Activated CD4-positive, alpha-beta T cell treated with anti-CD3 and anti-CD28 coated beads, Interleukin-2, Interleukin-4, amounts not matched to agents 100 ng/mL and 50 ng/mL, durations not matched to agents 16 hours and 8 hours (primary cell): Measurements from ENCODE around the gene SELPLG.
"Not testable (repeated sequence)": the region's sequence is repeated elsewhere in the genome, so short reads cannot be mapped to it uniquely, and the experiment has no call there.

Experiments
- DNase-seq: peaks from one replicate; pipeline ENCODE4 v3.0.0-alpha.2; 2020; ENCODE audit warnings: low spot score

The SELPLG gene

DNA sequence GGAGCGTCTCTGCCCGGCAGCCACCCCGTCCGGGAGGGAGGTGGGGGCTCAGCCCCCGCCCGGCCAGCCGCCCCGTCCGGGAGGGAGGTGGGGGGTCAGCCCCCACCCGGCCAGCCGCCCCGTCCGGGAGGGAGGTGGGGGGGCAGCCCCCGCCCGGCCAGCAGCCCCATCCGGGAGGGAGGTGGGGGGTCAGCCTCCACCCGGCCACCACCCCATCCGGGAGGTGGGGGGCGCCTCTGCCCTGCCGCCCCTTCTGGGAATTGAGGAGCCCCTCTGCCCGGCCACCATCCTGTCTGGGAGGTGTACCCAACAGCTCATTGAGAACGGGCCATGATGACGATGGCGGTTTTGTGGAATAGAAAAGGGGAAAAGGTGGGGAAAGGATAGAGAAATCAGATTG, 22.6 kb upstream of the SELPLG start:
- not testable (repeated sequence) for DNase-seq

DNA sequence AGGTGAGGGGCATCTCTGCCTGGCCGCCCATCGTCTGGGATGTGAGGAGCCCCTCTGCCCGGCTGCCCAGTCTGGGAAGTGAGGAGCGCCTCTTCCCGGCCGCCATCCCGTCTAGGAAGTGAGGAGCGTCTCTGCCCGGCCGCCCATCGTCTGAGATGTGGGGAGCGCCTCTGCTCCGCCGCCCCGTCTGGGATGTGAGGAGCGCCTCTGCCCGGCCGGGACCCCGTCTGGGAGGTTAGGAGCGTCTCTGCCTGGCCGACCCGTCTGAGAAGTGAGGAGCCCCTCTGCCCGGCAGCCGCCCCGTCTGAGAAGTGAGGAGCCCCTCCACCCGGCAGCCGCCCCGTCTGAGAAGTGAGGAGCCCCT, 22.1 kb upstream of the SELPLG start:
- DNase-seq, result not testable (repeated sequence)

- DNase-seq, result not testable (repeated sequence)
Observed at GRCh38 chr12:108654622-108655021, 20.9 kb upstream of the SELPLG start.

DNA sequence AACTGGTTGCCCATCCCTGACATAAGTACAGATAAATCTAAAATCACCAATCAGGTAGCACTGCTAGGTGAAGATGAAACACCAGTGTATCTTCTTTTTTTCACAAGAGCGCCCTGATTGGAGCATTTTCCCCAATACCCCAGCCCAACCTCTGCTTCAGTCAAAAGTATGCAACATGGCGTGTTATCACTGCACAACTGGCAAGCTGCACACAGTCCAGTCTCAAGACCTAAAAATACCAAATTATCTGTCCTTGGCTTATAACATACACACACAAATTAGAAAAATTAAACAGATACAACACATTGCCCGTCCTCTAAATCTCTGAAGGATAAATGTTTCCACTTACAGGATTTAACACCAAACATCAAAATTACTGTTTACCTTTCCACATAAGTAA, 20.2 kb upstream of the SELPLG start:
- no peak for DNase-seq

GRCh38 chr12:108653082-108653516, 19.4 kb upstream of the SELPLG start:
- no peak for DNase-seq

DNA sequence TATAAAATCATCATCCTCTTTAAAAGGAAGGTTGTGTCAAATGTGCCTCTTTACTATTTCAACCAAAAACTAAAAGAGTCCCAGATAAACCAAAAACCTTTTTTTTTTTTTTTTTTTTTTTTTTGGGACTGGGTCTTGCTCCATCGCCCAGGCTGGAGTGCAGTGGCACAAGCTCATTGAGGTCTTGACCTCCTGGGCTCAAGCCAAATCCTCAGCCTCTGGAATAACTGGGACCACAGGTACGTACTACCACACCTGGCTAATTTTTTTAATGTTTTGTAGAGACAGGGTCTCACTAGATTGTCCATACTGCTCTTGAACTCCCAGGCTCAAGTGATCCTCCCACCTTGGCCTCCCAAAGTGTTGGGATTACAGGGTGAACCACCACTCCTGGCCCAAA, 16.4 kb upstream of the SELPLG start:
- no peak for DNase-seq

DNA sequence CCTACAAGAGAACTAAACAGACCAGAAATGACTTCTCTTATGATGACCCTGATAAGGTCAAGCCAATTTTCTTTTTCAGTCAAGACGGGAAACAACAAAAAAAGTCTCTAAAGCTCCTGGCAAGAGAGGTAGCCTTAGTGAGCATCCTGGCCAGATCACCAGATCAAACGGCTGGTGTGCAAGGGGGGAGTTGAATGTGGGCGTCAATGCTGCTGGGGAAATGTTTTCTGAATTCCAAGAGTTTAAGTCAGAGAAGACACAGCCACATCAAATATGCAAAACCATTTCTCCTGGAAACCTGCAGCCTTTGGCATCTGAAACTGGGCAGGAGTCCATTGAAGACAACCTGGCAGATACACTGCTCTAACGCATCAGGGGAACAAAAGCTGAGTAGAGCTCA, 16.0 kb upstream of the SELPLG start:
- no peak for DNase-seq

DNA sequence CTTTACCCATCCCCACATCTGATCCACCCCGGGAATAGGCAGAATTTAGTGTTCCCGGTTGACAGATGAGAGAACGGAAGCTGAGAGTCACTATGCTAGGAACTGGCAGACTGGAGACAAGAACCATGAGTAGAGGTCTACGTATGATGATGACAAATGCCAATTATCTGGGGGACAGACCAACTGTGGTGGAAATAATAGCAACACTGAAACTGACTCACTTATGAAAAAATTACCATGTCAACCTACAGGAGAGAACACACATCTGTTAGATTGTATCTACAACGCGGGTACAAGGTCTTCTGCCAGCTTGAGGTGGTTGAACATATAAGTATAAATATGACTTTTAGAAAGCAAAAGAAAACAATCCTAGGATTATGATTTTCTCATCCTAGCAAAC, 15.4 kb upstream of the SELPLG start:
- peak; percentile 25 for DNase-seq

DNA sequence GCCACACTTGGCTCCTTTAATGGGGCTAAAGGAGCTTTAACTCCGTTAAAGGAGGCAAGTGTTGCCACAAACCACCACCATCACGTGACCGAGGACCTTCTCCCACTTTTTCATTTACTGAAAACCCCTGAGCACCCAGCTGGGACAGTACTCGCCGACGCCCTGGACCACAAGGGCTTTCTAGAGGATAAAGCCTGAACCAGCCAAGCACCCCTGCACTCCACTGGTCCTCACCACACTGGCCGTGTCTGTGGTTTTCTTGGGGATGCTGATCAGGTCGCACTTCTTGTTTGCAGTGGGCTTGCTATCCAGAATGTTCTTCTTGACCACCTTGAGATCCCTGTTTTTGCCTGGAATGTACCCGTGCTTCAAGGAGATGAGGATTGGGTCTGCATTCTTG, 14.7 kb upstream of the SELPLG start:
- no peak for DNase-seq

DNA sequence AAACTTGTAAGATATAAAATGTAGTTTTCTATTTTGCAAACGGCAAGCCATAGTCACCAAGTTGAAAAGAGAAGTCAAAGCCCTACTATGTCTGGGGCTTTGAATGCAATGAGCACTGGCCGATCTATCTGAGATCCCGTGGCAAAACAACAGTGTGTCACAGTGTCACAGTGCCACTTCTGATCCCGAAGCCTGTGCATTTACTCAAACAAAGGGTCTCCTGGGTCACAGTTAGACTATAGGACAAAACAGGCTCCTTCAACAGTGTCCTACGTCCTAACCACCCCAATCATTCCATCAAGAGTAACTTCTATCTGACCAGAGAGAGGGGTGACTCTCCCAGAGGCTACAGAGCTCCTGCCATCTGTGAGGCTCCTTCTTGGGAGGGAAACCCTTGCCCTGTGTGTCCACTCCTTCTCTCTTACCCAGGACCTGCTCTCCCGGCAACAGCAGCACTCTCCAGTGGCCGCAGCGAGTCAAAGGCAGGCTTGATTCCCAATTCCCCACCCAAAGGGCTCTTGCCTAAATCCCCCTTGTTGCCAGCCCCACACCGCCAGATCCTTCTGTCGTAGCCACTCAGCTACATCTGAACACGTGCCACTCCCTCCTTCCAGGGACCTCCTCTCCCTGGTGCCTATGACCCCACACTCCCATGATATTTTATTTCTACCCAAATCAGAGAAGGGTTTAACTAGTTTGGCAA, 14.0 kb upstream of the SELPLG start:
- no peak for DNase-seq

DNA sequence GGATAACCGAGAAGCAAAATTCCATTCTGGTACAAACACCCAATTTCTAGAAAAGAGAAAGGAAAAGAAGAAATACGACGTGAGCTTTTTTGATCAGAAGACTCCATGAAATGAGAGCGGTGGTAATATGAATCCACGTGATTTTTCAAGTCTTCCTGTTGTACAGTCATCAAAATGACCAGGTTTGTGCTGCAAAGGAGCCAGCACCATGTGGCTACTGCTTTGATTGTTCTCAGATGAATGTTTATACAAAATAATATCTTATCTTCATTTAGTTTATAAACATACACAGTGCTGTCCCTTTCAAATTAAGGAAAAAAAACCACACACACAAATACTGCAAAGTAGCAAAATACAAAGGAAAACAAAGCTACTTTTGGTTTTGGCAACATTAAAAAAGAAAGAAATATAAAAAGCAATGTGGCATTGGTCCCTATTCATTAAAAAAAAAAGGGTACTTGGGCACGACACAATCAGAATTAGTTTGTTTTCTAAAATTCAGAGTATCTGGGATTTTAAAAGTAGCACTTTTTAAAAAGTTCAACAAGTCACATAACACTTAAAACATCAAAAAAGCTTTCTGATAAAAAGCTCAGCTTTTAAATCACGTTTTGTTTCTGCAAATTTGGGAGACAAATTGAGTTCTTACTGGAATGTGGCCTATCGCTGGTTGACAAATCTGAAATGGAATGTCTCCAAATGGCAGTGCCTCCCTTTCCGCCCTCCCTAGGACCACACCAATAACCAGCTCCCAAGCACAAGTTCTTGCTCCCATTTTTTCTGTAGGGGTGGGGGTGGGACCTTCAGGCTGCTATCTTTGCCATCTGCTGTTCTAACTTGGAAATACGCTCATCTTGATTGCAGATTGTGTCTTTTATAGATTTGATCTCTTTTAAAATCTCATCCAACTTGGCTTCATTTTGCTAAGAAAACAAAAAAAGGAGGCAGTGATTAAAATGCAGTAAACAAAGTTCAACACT, 13.2 kb upstream of the SELPLG start:
- no peak for DNase-seq

GRCh38 chr12:108645686-108646599, 12.2 kb upstream of the SELPLG start:
- no peak for DNase-seq

- no peak for DNase-seq
Observed at GRCh38 chr12:108644811-108645120, 11.1 kb upstream of the SELPLG start.

DNA sequence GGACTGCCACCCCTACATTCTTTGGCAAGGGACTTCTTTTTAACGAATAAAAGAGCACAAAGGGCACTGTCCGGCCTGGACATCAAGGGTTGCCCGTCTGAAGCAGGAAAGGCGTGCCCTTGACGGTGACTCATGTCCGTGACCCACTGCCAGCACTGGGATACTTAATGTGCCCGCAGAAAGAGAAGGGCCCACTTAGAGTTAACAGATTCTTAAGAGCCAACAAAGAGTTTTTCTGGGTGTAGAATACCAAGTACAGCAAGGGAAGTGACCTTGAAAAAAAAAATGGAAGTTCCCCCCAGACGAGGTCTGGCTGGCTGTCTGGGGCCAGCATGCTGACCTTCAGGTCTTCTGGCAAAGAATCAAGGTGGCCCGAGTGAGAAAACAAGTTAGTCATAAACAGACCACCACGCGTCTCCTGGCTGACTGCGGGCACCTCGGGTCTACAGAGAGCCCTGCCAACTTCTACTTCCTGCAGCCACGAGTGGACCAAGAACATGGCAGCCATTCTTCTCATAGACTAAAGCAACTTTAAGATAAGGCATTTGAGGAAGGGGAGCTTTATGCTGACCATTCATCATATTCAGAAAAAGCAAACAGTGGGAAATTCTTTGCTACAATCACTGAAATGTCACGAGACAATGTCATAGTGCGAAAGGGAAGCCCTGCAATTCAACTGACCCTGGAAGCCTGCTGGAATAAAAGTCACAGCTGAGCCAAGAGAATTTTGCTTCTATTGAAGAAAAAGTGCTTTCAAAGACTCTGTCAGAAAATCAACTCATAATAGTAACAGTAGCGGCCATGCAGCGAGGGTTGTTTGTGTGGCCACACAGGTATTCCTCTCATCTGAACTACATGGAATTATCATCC, 10.5 kb upstream of the SELPLG start:
- no peak for DNase-seq

DNA sequence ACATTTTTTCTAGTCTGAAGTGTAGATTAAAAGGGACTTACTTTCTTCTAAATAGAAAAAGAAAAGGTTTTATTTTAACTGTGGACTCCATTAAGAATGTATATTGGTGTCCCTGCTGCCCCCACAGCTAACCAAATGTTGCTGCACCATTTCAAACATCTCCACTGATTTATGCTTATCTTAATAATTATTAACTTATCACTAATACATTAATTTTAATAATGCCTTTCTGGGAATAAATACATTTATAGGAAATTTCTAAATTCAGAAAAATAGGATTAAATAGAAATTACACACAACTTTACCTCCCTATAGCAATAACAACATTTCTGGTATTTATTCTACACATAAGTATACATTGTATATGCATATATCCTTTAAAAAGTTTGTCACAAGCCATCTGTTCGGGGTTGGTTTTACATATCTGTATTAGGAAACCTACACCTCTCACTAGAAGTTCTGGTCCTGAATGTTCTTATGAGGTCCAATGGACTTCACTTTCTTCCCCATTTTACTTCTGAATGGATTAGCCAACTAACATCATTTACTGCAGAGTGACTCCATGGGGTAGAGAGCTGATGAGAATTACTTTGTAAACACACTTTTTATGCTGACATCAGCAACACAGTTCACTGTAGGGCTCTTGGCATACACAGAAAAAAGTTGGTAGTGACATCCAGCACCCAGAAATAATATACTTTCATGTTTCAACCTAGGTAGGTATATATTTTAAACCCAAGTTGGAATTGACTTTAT, 9.4 kb upstream of the SELPLG start:
- DNase-seq, result no peak

DNA sequence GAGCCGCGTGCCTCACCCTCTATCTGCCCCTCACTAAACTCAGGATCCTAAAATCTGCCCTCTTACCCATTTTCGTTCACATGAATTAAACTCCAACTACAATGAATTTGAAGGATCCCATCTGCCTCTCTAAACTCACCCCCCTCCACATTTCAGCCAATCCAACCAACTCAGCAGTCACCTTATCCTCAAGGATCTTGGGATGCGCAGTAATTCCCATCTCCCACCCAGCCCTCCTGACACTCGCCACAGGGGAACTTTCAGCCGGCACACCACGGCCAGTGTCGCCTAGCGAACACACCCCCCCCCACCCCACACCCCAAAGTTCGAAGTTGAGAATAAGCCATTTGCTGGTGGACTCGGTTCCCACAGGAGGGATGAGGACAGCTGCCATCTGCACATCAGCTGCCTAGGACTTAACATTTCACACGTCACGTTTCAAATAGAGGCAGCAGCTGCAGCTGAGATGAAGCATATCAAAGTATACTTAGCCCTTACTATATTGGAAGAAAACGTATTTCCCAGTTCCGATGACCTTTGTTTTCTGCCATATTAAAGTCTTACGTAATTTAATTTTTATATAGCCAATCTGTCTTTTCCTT, 8.7 kb upstream of the SELPLG start:
- no peak for DNase-seq

DNA sequence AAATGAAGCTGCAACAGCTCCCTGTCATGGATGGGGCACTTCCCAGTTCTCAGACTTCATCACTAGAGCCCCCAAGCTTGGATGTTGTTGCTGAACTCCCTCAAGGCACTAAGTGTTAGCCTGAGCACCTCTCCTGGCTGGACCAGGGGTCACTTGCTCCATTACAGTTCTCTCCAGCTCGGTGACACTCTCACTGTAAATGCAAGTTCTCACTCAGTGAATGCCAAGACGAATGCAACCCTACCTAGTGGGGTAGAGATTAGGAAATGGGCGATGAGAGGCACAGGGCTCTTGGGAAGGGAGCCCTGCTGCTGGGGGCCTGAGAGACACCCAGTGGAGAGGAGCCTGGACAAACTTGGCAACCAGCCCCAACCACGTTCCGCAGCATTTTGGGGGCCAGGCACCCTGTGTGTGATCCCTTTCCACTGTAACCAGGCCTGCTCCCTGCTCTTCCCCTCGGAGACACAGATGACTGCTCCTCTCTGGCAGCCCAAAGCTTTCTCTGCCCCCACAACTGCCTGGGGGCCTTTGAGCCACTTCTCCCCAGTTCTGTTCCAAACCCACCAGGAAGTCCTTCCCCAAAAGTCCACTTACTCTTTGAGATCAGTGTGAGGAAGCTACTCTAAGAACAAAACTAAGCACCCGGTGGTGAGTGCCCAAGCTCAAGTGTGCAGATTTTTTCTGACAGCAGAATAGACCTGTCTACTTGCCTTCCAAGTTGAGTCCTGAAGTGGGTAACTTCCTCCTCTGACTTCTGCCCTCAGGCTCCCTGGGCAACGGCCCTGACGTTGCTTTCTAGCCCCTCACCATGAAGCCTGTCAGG, 8.0 kb upstream of the SELPLG start:
- no peak for DNase-seq

GRCh38 chr12:108640802-108641445, 7.2 kb upstream of the SELPLG start:
- DNase-seq, result no peak
